Measurements from ENCODE around the gene CDK14. TPM values are rescaled to one million over a fixed set of nuclear protein-coding genes. Genes with fewer than 3 reads are reported as not detected.

The CDK14 gene
- total RNA-seq, 4 donors from 2014 or later = 29.3 to 37.8 (median 33.0) TPM

- intact Hi-C loops (cut with DNase I) = no loop called here
Measured at GRCh38 chr7:90816511-90817142, 220.5 kb downstream of the CDK14 start.

GRCh38 chr7:90817151-90817550, 221.0 kb downstream of the CDK14 start:
- no peaks in the 10 kb centered on the region for H3K9me3 ChIP-seq
- TF ChIP-seq, protein P1, sequence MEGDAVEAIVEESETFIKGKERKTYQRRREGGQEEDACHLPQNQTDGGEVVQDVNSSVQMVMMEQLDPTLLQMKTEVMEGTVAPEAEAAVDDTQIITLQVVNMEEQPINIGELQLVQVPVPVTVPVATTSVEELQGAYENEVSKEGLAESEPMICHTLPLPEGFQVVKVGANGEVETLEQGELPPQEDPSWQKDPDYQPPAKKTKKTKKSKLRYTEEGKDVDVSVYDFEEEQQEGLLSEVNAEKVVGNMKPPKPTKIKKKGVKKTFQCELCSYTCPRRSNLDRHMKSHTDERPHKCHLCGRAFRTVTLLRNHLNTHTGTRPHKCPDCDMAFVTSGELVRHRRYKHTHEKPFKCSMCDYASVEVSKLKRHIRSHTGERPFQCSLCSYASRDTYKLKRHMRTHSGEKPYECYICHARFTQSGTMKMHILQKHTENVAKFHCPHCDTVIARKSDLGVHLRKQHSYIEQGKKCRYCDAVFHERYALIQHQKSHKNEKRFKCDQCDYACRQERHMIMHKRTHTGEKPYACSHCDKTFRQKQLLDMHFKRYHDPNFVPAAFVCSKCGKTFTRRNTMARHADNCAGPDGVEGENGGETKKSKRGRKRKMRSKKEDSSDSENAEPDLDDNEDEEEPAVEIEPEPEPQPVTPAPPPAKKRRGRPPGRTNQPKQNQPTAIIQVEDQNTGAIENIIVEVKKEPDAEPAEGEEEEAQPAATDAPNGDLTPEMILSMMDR (IDR thresholded peaks at IDR 0.05) = no peak
- no peak for TF ChIP-seq POLR2A (IDR thresholded peaks at IDR 0.05)
- H3K27me3 ChIP-seq = no peaks in the 10 kb centered on the region
- intact Hi-C loops (cut with DNase I) = no loop called here
- no peak overlapping the region for H3K4me3 ChIP-seq (replicated peaks in 1 of 3)
- H3K4me1 ChIP-seq = peaks cover 0 to 7% of the 10 kb centered on the region in 2 donors
- 70 to 73% methylated on average over 4 of the region's 4 CpGs for WGBS, 2 donors
- H3K36me3 ChIP-seq = no peaks in the 10 kb centered on the region
- DNase-seq = no peak
- H3K27ac ChIP-seq = no peak overlapping the region

More at GRCh38 chr7:90816511-90817142, 220.5 kb downstream of the CDK14 start:
- DNase-seq = no peak
- no peak for TF ChIP-seq POLR2A (IDR thresholded peaks at IDR 0.05)
- TF ChIP-seq, protein P1 (IDR thresholded peaks at IDR 0.05) = no peak
- no peaks in the 10 kb centered on the region for H3K27me3 ChIP-seq
- peak overlapping the region in 1 of 3 donors; percentile 15 for H3K27ac ChIP-seq
- peaks cover 0 to 7% of the 10 kb centered on the region in 2 donors for H3K4me1 ChIP-seq
- 78 to 85% methylated on average over 6 of the region's 6 CpGs for WGBS, 2 donors
- H3K9me3 ChIP-seq = no peaks in the 10 kb centered on the region
- H3K36me3 ChIP-seq = no peaks in the 10 kb centered on the region
- H3K4me3 ChIP-seq (replicated peaks in 1 of 3) = no peak overlapping the region

DNA sequence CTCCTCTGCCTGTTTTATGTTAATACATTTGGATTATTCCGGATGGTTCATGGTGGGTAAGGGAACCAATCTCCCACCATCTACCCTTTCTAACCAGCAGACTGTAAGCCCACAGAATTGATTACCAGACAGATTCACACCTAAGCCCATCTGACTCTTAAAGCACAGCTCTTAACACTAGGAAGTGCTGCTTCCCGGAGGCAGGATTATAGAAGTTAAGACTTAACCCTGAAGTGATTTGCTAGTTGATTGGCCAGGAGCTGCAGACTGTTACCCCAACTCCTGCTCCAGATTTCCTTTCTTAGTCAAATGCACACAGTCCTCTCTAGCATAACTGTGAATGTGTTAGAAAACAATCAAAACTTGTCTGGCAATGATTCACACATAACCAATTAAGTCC, 221.7 kb downstream of the CDK14 start:
- no peaks in the 10 kb centered on the region for H3K36me3 ChIP-seq
- H3K9me3 ChIP-seq = no peaks in the 10 kb centered on the region
- H3K4me3 ChIP-seq (replicated peaks in 1 of 3) = no peak overlapping the region
- H3K27ac ChIP-seq = no peak overlapping the region
- intact Hi-C loops (cut with DNase I) = no loop called here
- TF ChIP-seq, protein P1 (IDR thresholded peaks at IDR 0.05) = no peak
- TF ChIP-seq POLR2A (IDR thresholded peaks at IDR 0.05) = no peak
- DNase-seq = no peak
- peaks cover 0 to 7% of the 10 kb centered on the region in 2 donors for H3K4me1 ChIP-seq
- WGBS, 2 donors = 20 to 31% methylated on average over 2 of the region's 2 CpGs
- no peaks in the 10 kb centered on the region for H3K27me3 ChIP-seq

DNA sequence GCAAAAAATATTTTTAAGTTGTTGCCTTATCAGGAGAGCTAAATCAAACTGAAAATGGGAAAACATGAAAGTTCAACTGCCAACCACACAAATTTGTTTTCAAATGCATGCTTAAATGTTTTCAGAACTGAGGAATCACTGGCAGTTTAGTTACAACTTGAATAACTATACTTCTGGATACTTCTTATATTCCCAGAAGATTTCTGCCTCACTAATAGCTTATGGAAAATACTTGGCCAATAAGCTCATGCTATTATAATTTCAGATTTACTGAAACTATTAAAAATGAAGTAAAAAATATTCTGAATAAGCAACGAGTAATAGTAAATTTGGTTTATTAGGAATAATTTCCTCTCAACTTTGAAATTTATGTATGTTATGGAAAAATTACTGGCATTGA, 222.2 kb downstream of the CDK14 start:
- TF ChIP-seq POLR2A (IDR thresholded peaks at IDR 0.05) = no peak
- TF ChIP-seq, protein P1 (IDR thresholded peaks at IDR 0.05) = no peak
- no peaks in the 10 kb centered on the region for H3K9me3 ChIP-seq
- DNase-seq = no peak
- H3K27ac ChIP-seq = no peak overlapping the region
- H3K27me3 ChIP-seq = no peaks in the 10 kb centered on the region
- peaks cover 0 to 7% of the 10 kb centered on the region in 2 donors for H3K4me1 ChIP-seq
- 66 to 83% methylated on average over 1 of the region's 1 CpG for WGBS, 2 donors
- intact Hi-C loops (cut with DNase I) = no loop called here
- no peaks in the 10 kb centered on the region for H3K36me3 ChIP-seq
- H3K4me3 ChIP-seq (replicated peaks in 1 of 3) = no peak overlapping the region

DNA sequence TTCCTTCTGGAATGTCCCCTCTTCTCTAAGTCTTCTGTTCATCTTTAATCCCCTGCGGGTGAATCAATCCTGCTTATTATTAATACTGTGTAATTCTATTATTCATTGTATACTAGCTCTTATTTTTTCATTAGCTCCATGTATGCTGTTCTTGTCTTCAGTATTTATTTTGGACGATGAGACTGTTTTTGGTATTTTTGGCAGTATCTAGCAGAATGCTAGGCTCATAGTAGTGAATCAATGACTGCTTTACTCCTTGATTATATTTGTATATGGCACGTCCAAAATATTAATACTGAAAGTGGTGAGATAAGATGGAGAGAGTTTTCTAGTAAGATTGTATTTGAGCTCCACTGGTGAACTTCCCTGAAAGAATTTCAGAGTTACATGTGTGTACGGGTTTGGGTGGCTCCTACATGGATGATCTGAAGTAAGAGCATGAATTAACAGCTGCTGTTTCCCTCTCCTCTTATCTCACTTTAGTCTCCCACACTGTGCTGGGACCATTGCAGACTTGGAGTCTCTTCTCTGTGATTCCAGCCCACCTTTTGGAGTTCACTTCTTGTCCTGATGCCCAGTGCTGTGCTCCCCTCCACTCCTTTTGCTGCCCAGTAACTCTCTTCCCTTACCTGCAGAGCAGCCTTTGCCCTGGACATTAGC, 226.0 kb downstream of the CDK14 start:
- DNase-seq = no peak
- Histone ChIP-seq H3K9me3 (no peaks in the 10 kb centered on the region), H3K27me3 (no peaks in the 10 kb centered on the region), H3K36me3 (no peaks in the 10 kb centered on the region), H3K27ac (no peak overlapping the region), H3K4me1 (peaks cover 5 to 20% of the 10 kb centered on the region in 2 donors), H3K4me3 (replicated peaks in 1 of 3) (no peak overlapping the region)
- intact Hi-C loops (cut with DNase I) = no loop called here
- TF ChIP-seq POLR2A (IDR thresholded peaks at IDR 0.05) = no peak
- TF ChIP-seq, protein P1 (IDR thresholded peaks at IDR 0.05) = no peak
- WGBS, 2 donors = 78 to 83% methylated on average over 4 of the region's 4 CpGs
